Duodenal mucosa (tissue), 2 donors: ENCODE data around the gene PSMC1.

ENCODE experiments used
- H3K27ac ChIP-seq: one replicate; pipeline ENCODE4 v1.7.0; 2013; ENCODE audit warnings: low read depth, low read length
- H3K27me3 ChIP-seq, 2 donors: one replicate each; pipeline ENCODE4 v1.7.0; 2013; ENCODE audit warnings: low read length in 2 of 2, control low read depth in 1 of 2; ENCODE audit not compliant: insufficient read depth in 2 of 2, control insufficient read depth in 1 of 2
- H3K36me3 ChIP-seq, 2 donors: one replicate each; pipeline ENCODE4 v1.7.0; 2013; ENCODE audit warnings: low read length in 2 of 2, control low read depth in 1 of 2; ENCODE audit not compliant: insufficient read depth in 2 of 2, control insufficient read depth in 1 of 2
- H3K4me1 ChIP-seq, 2 donors: one replicate each; pipeline ENCODE4 v1.7.0; 2013; ENCODE audit warnings: low read length in 2 of 2, control low read depth in 1 of 2; ENCODE audit not compliant: insufficient read depth in 2 of 2, control insufficient read depth in 1 of 2
- H3K4me3 ChIP-seq, 2 donors: one replicate each; pipeline ENCODE4 v1.7.0; 2013; ENCODE audit warnings: low read length in 2 of 2, low read depth in 1 of 2
- H3K9ac ChIP-seq, 2 donors: one replicate each; pipeline ENCODE4 v1.7.0; 2013; ENCODE audit warnings: low read length in 2 of 2, low read depth in 1 of 2
- H3K9me3 ChIP-seq, 2 donors: one replicate each; pipeline ENCODE4 v1.7.0; 2013; ENCODE audit warnings: low read length in 2 of 2, control low read depth in 1 of 2; ENCODE audit not compliant: control insufficient read depth in 1 of 2

The PSMC1 gene

DNA sequence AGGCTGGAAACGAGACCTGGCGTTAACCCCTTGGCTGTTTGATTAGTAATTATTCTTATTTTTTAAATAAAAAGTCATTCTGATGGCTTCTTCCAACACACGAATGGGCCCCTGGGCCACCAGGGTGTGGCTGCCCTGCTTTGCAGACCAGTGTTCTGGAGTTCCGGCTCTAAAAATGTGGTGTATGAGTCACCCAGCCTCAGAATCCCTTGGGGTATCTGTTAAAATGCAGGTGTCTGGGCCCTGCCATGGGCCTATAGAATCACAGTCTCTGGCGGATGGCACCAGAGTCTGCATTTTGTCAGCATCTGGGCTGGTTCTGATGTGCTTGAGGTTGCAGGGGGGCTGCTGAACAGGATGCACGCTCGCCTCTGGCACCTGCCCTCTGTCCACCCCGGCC lies 2.5 kb upstream of the PSMC1 start:
- Histone ChIP-seq H3K4me1 (peaks cover 9 to 10% of the 10 kb centered on the region in 2 donors), H3K36me3 (no peaks in the 10 kb centered on the region), H3K9me3 (no peaks in the 10 kb centered on the region), H3K27me3 (no peaks in the 10 kb centered on the region), H3K27ac (no peak overlapping the region), H3K4me3 (no peak overlapping the region), H3K9ac (no peak overlapping the region)

DNA sequence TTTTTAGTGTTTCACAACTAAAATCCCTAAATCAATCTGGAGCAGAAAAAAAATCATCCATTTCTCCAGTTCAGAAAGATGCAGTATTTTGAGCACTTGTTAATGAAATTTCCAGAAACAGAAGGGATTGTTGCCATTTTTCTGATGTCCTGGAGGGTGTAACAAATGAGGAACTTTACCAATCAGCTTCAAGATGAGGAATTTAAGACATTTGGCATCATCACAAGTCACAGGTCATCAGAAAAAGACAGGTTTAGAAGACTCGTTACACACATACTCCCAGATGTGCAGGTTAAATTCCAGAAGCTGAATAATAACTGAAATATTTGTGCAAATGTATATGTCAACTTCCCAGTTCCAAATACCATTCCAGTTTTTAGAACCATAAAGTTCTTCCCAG lies 482 bp upstream of the PSMC1 start:
- H3K9ac ChIP-seq = no peak overlapping the region
- peak overlapping the region; percentile 83 to 92 for H3K4me3 ChIP-seq
- no peak overlapping the region for H3K27ac ChIP-seq
- H3K9me3 ChIP-seq = no peaks in the 10 kb centered on the region
- H3K36me3 ChIP-seq = peaks cover 5 to 11% of the 10 kb centered on the region in 2 donors
- no peaks in the 10 kb centered on the region for H3K27me3 ChIP-seq
- H3K4me1 ChIP-seq = peaks cover 9 to 10% of the 10 kb centered on the region in 2 donors

DNA sequence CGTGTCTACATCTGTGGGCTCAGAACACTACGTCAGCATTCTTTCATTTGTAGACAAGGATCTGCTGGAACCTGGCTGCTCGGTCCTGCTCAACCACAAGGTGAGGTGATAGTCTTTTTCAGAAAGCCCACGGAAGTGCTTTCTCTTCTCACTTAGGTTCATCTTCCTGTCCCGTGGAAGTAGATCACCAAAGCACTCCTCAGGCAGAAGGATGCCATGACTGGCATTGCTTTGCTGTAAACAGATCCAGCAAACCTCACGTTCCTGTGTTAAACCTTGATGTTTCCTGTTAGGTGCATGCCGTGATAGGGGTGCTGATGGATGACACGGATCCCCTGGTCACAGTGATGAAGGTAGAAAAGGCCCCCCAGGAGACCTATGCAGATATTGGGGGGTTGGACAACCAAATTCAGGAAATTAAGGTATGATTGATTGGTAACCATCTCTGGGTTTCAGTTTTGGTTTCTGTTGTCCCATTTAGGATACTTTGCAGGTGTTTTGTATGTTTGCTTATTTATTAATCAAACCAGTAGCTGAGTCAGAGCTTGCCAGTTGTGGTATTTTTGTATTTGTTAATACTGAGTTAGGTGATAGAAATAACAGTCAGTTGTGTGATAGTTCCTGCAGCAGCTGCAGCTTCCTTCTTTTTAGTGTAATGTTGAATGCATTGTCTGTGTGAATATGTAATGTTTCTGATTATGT lies 7.5 kb downstream of the PSMC1 start:
- H3K36me3 ChIP-seq = peaks cover 54 to 76% of the 10 kb centered on the region in 2 donors
- peaks cover 0 to 5% of the 10 kb centered on the region in 2 donors for H3K4me1 ChIP-seq
- H3K9ac ChIP-seq = no peak overlapping the region
- no peaks in the 10 kb centered on the region for H3K27me3 ChIP-seq
- no peak overlapping the region for H3K4me3 ChIP-seq
- H3K27ac ChIP-seq = no peak overlapping the region
- H3K9me3 ChIP-seq = no peaks in the 10 kb centered on the region

- Histone ChIP-seq H3K4me1 (peaks cover 0 to 5% of the 10 kb centered on the region in 2 donors), H3K9ac (no peak overlapping the region), H3K27ac (no peak overlapping the region), H3K36me3 (peaks cover 69 to 84% of the 10 kb centered on the region in 2 donors), H3K9me3 (no peaks in the 10 kb centered on the region), H3K4me3 (no peak overlapping the region), H3K27me3 (no peaks in the 10 kb centered on the region)
Observed at GRCh38 chr14:90266441-90267154, 10.2 kb downstream of the PSMC1 start.

GRCh38 chr14:90268420-90268819 lies 12.1 kb downstream of the PSMC1 start:
- peaks cover 0 to 5% of the 10 kb centered on the region in 2 donors for H3K4me1 ChIP-seq
- no peak overlapping the region for H3K4me3 ChIP-seq
- no peaks in the 10 kb centered on the region for H3K9me3 ChIP-seq
- H3K9ac ChIP-seq = no peak overlapping the region
- H3K36me3 ChIP-seq = peaks cover 72 to 84% of the 10 kb centered on the region in 2 donors
- H3K27ac ChIP-seq = no peak overlapping the region
- no peaks in the 10 kb centered on the region for H3K27me3 ChIP-seq

- H3K27ac ChIP-seq = no peak overlapping the region
- H3K9me3 ChIP-seq = no peaks in the 10 kb centered on the region
- H3K36me3 ChIP-seq = peaks cover 40 to 72% of the 10 kb centered on the region in 2 donors
Observed at GRCh38 chr14:90272523-90272922, 16.2 kb downstream of the PSMC1 start.

DNA sequence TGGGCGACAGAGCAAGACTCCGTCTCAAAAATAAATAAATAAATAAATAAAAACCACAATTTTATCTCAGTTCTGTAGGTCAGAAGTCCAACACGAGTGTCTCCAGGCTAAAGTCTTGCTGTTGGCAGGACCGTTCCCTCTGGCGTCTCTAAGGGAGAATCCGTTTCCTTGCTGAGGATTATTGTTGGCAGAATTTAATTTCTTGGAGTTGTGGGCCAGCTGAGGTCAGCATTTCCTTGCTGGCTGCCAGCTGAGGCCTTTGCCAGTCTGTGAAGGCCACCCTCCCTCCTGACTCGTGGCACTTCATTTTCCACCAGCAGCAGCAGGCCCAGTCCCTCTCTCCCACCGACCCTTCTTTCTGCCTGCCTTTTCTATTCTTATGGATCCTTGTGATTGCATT lies 17.2 kb downstream of the PSMC1 start:
- H3K4me3 ChIP-seq = no peak overlapping the region
- H3K27me3 ChIP-seq = no peaks in the 10 kb centered on the region
- H3K36me3 ChIP-seq = peaks cover 41 to 73% of the 10 kb centered on the region in 2 donors
- no peak overlapping the region for H3K27ac ChIP-seq
- no peak overlapping the region for H3K9ac ChIP-seq
- H3K9me3 ChIP-seq = no peaks in the 10 kb centered on the region
- H3K4me1 ChIP-seq = peaks cover 0 to 4% of the 10 kb centered on the region in 2 donors

More at GRCh38 chr14:90272523-90272922, 16.2 kb downstream of the PSMC1 start:
- Histone ChIP-seq H3K9ac (no peak overlapping the region), H3K4me3 (no peak overlapping the region), H3K4me1 (peaks cover 0 to 4% of the 10 kb centered on the region in 2 donors), H3K27me3 (no peaks in the 10 kb centered on the region)

DNA sequence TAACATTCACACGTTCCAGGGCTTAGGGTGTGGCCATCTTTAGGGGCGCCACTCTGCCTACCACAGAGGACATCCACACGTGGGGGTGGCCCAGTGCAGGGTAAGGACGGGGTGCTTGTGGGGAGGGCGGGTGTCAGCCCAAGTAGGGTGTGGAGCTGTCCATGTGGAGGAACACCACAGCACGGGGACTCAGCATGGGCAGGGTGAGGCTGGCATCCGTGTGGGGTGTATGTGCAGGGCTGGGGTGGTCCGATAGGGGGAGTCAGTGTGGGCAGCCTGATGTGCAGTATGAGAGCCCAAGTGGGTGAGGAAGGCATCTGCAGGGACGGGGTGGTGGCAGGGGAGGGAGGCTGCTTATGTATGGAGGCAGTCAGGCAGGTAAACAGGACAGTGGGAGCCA lies 17.7 kb downstream of the PSMC1 start:
- H3K9ac ChIP-seq = no peak overlapping the region
- H3K9me3 ChIP-seq = no peaks in the 10 kb centered on the region
- H3K4me1 ChIP-seq = peaks cover 0 to 4% of the 10 kb centered on the region in 2 donors
- no peak overlapping the region for H3K4me3 ChIP-seq
- peaks cover 41 to 73% of the 10 kb centered on the region in 2 donors for H3K36me3 ChIP-seq
- no peaks in the 10 kb centered on the region for H3K27me3 ChIP-seq
- no peak overlapping the region for H3K27ac ChIP-seq

- Histone ChIP-seq H3K36me3 (peaks cover 35 to 69% of the 10 kb centered on the region in 2 donors), H3K9me3 (no peaks in the 10 kb centered on the region), H3K27ac (no peak overlapping the region), H3K27me3 (no peaks in the 10 kb centered on the region), H3K9ac (no peak overlapping the region), H3K4me3 (no peak overlapping the region), H3K4me1 (peaks cover 0 to 4% of the 10 kb centered on the region in 2 donors)
Observed at GRCh38 chr14:90274808-90275457, 18.6 kb downstream of the PSMC1 start.

GRCh38 chr14:90275458-90275814 lies 19.1 kb downstream of the PSMC1 start:
- H3K27ac ChIP-seq = no peak overlapping the region
- peaks cover 0 to 4% of the 10 kb centered on the region in 2 donors for H3K4me1 ChIP-seq
- H3K27me3 ChIP-seq = no peaks in the 10 kb centered on the region
- H3K36me3 ChIP-seq = peaks cover 30 to 69% of the 10 kb centered on the region in 2 donors
- H3K9me3 ChIP-seq = no peaks in the 10 kb centered on the region
- no peak overlapping the region for H3K9ac ChIP-seq
- H3K4me3 ChIP-seq = no peak overlapping the region
